ENCODE measurements around the gene CHCHD3. TPM values are rescaled to one million over a fixed set of nuclear protein-coding genes. Genes with fewer than 3 reads are reported as not detected.

Gene CHCHD3
- total RNA-seq, 1 donor from 2014 or later: 62.1 TPM

DNA sequence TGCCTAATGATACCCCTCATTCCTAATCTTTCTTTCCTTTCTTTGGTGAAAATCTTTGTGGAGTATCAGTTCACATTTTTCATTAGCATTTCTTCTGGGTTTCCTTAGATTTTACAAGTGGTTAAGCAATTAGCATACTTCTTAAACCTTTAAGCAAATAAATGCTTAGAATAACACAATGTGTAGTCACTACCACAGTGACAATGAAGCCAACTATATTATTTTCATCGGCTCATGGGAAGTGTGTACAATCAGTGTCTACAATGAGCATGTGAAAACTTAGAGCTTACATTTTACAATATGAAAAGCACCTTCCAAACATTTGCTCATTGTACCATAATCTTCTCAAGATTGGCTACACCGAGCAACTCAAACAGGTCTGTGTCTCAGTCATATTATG lies 329.5 kb downstream of the CHCHD3 start:
- H3K27me3 ChIP-seq (ENCODE audit: control insufficient read depth, insufficient read depth, low read length): peaks cover 1% of the 10 kb centered on the region
- H3K4me3 ChIP-seq (ENCODE audit: low read depth, low read length): no peak overlapping the region
- no peak for DNase-seq (ENCODE audit: low read depth)
- no peaks in the 10 kb centered on the region for H3K36me3 ChIP-seq (ENCODE audit: control insufficient read depth, insufficient read depth, low read length)
- TF ChIP-seq, protein P1, sequence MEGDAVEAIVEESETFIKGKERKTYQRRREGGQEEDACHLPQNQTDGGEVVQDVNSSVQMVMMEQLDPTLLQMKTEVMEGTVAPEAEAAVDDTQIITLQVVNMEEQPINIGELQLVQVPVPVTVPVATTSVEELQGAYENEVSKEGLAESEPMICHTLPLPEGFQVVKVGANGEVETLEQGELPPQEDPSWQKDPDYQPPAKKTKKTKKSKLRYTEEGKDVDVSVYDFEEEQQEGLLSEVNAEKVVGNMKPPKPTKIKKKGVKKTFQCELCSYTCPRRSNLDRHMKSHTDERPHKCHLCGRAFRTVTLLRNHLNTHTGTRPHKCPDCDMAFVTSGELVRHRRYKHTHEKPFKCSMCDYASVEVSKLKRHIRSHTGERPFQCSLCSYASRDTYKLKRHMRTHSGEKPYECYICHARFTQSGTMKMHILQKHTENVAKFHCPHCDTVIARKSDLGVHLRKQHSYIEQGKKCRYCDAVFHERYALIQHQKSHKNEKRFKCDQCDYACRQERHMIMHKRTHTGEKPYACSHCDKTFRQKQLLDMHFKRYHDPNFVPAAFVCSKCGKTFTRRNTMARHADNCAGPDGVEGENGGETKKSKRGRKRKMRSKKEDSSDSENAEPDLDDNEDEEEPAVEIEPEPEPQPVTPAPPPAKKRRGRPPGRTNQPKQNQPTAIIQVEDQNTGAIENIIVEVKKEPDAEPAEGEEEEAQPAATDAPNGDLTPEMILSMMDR (IDR thresholded peaks at IDR 0.05; ENCODE audit: insufficient read depth, low read length, severe bottlenecking): no peak
- FAIRE-seq: no peak

DNA sequence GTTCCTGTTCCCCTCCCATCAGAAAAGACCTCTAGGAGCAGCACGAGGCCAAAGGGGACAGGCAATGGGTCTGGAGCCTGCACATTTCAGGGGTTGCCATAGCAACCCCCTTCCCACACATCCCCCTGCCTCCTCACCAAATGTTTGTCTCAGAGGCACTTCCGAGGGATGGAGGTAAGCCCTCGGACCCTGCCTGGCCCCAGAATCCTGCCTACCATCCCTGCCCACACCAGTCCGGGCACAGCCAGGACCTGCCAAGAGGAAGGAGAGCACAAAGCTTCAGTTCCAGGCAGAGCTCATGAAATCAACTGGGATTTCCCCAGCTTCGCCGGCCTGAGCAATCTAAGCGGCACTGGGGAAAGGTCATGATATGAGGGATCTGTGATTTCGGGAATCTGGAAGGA lies 330.6 kb downstream of the CHCHD3 start:
- DNase-seq (ENCODE audit: low read depth) (no peak), FAIRE-seq (no peak)
- Histone ChIP-seq H3K36me3 (ENCODE audit: control insufficient read depth, insufficient read depth, low read length) (no peaks in the 10 kb centered on the region), H3K27me3 (ENCODE audit: control insufficient read depth, insufficient read depth, low read length) (peaks cover 1% of the 10 kb centered on the region), H3K4me3 (ENCODE audit: low read depth, low read length) (no peak overlapping the region)
- TF ChIP-seq, protein P1 (IDR thresholded peaks at IDR 0.05; ENCODE audit: insufficient read depth, low read length, severe bottlenecking): no peak

DNA sequence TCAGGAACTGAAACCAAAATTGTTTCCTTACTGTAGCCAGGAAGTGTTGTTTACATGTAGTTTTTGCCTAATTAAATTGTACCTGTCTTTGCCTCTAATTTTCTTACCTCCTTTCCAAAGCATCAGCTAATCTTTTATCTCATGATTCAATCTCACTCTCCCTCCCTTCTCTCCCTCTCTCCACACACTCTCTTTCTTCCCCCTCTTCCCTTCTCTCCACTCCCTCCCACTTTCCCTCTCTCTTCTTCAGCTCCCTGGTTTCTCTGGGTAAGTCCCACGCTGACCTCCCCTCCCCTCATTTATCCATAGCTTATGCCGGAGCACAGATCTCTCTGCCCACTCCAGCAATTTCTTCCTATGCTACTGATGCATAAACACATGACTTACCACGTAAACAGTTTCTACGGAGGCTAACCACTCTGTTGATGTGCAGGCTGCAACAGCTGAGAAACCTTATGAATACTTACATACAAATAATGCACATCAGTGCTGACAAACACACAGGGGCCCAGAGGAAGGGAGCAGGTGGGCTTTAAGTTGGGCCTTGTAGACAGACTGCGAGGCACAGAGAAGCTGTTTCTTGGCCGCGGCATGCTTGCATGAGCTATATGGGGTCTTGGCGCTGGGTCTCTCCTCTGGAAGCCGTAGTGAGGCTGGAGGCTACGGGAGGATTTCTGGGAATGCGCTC lies 331.2 kb downstream of the CHCHD3 start:
- DNase-seq (ENCODE audit: low read depth): no peak
- no peak for FAIRE-seq

DNA sequence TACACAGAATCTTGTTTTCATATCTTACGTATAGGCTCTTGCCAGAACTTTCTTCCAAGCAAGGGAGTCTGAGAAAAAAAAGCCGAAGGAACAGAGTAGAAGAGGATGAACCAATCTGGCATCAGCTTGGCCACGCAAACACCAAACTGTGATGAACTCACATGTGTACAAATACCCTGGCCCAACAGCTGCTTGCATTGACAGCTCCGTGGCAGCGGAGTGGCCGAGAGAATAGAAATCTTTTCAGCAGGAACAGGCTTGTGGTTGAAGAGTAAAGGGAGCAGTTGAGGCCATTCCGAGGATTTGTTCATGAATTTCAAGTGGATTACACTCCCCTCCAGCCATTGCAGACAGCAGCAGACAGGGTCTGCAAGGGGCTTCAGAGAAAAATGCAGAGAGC lies 331.8 kb downstream of the CHCHD3 start:
- H3K4me3 ChIP-seq (ENCODE audit: low read depth, low read length): no peak overlapping the region
- peaks cover 1% of the 10 kb centered on the region for H3K27me3 ChIP-seq (ENCODE audit: control insufficient read depth, insufficient read depth, low read length)
- FAIRE-seq: no peak
- no peaks in the 10 kb centered on the region for H3K36me3 ChIP-seq (ENCODE audit: control insufficient read depth, insufficient read depth, low read length)
- TF ChIP-seq, protein P1 (IDR thresholded peaks at IDR 0.05; ENCODE audit: insufficient read depth, low read length, severe bottlenecking): no peak
- no peak for DNase-seq (ENCODE audit: low read depth)

More for the DNA sequence above, 331.2 kb downstream of the CHCHD3 start:
- Histone ChIP-seq H3K27me3 (ENCODE audit: control insufficient read depth, insufficient read depth, low read length) (peaks cover 1% of the 10 kb centered on the region), H3K36me3 (ENCODE audit: control insufficient read depth, insufficient read depth, low read length) (no peaks in the 10 kb centered on the region), H3K4me3 (ENCODE audit: low read depth, low read length) (no peak overlapping the region)
- TF ChIP-seq, protein P1 (IDR thresholded peaks at IDR 0.05; ENCODE audit: insufficient read depth, low read length, severe bottlenecking): no peak

DNA sequence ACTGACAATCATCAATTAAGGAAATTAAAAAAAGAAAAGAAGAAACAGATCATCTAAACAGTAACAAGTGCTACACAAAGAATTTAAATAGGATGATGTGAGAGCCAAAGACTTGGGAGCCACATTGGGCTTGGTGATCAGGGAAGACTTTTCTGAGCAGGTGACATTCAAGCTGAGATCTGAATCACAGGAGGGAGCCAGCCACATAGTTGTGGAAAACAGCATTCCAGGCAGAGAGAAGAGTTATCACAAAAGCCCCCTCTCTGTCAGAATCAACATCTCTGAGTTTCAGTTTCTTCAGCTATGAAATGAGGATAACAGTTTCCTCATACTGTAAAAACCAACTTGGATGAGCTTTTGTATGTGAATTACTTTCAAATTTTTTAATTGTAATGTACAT lies 336.4 kb downstream of the CHCHD3 start:
- TF ChIP-seq, protein P1 (IDR thresholded peaks at IDR 0.05; ENCODE audit: insufficient read depth, low read length, severe bottlenecking): no peak
- FAIRE-seq: no peak

DNA sequence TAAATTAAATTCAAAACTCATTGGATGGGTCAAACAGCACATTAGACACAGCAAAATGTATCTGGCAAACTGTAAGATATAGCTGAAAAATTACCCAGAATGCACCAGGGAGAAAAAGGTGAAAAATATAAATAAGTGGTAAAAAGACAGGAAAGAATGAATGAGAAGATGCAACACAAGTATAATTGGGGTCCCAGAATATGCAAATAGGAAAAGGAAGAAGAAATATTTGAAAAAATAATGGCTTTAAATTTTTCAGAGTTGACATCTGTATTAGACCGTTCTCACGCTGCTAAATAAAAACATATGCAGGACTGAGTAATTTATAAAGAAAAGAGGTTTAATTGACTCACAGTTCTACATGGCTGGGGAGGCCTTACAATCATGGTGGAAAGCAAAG lies 337.9 kb downstream of the CHCHD3 start:
- no peak for FAIRE-seq
- TF ChIP-seq, protein P1 (IDR thresholded peaks at IDR 0.05; ENCODE audit: insufficient read depth, low read length, severe bottlenecking): no peak
- H3K27me3 ChIP-seq (ENCODE audit: control insufficient read depth, insufficient read depth, low read length): no peaks in the 10 kb centered on the region
- no peak overlapping the region for H3K4me3 ChIP-seq (ENCODE audit: low read depth, low read length)
- no peak for DNase-seq (ENCODE audit: low read depth)
- no peaks in the 10 kb centered on the region for H3K36me3 ChIP-seq (ENCODE audit: control insufficient read depth, insufficient read depth, low read length)

More for the DNA sequence above, 336.4 kb downstream of the CHCHD3 start:
- no peak overlapping the region for H3K4me3 ChIP-seq (ENCODE audit: low read depth, low read length)
- H3K27me3 ChIP-seq (ENCODE audit: control insufficient read depth, insufficient read depth, low read length): no peaks in the 10 kb centered on the region
- no peaks in the 10 kb centered on the region for H3K36me3 ChIP-seq (ENCODE audit: control insufficient read depth, insufficient read depth, low read length)
- DNase-seq (ENCODE audit: low read depth): no peak

Measured in bronchial epithelial cell (primary cell).